ENCODE results near the gene CYFIP2.

Gene CYFIP2

GRCh38 chr5:157328277-157328912, 62.5 kb downstream of the CYFIP2 start:
- DNase-seq, result peak; percentile 78

- DNase-seq, result no peak
Measured at GRCh38 chr5:157331807-157332206, 65.9 kb downstream of the CYFIP2 start.

GRCh38 chr5:157335534-157336422, 69.9 kb downstream of the CYFIP2 start:
- no peak for DNase-seq

- DNase-seq, result no peak
Measured at GRCh38 chr5:157336423-157336744, 70.5 kb downstream of the CYFIP2 start.

- DNase-seq, result no peak
Measured at GRCh38 chr5:157339409-157339808, 73.5 kb downstream of the CYFIP2 start.

GRCh38 chr5:157342822-157343402, 77.0 kb downstream of the CYFIP2 start:
- DNase-seq, result peak; percentile 28

- DNase-seq, result peak; percentile 19
Measured at GRCh38 chr5:157343842-157344790, 78.2 kb downstream of the CYFIP2 start.

GRCh38 chr5:157345067-157345466, 79.1 kb downstream of the CYFIP2 start:
- DNase-seq, result no peak

GRCh38 chr5:157345485-157345884, 79.6 kb downstream of the CYFIP2 start:
- no peak for DNase-seq

- no peak for DNase-seq
Measured at GRCh38 chr5:157347301-157348048, 81.6 kb downstream of the CYFIP2 start.

GRCh38 chr5:157348049-157348400, 82.1 kb downstream of the CYFIP2 start:
- no peak for DNase-seq

- peak; percentile 6 for DNase-seq
Measured at GRCh38 chr5:157350939-157351801, 85.2 kb downstream of the CYFIP2 start.

GRCh38 chr5:157351802-157352092, 85.8 kb downstream of the CYFIP2 start:
- no peak for DNase-seq

- no peak for DNase-seq
Measured at GRCh38 chr5:157352756-157353340, 86.9 kb downstream of the CYFIP2 start.

- no peak for DNase-seq
Measured at GRCh38 chr5:157354800-157355199, 88.9 kb downstream of the CYFIP2 start.

- no peak for DNase-seq
Measured at GRCh38 chr5:157356576-157356975, 90.7 kb downstream of the CYFIP2 start.

- DNase-seq, result no peak
Measured at GRCh38 chr5:157357823-157358222, 91.9 kb downstream of the CYFIP2 start.

- no peak for DNase-seq
Measured at GRCh38 chr5:157358871-157359270, 92.9 kb downstream of the CYFIP2 start.

- DNase-seq, result no peak
Measured at GRCh38 chr5:157359356-157360055, 93.6 kb downstream of the CYFIP2 start.

GRCh38 chr5:157362012-157362411, 96.1 kb downstream of the CYFIP2 start:
- no peak for DNase-seq
